HG03520 (cell line): Measurements from ENCODE around the gene HIPK3.

Experiments used
- ATAC-seq: cut with Tn5 transposase; IDR thresholded peaks from one replicate; pipeline ENCODE4 v1.9.1; 2021; ENCODE audit warnings: mild to moderate bottlenecking, moderate library complexity; ENCODE audit not compliant: unreplicated experiment

HIPK3 gene

DNA sequence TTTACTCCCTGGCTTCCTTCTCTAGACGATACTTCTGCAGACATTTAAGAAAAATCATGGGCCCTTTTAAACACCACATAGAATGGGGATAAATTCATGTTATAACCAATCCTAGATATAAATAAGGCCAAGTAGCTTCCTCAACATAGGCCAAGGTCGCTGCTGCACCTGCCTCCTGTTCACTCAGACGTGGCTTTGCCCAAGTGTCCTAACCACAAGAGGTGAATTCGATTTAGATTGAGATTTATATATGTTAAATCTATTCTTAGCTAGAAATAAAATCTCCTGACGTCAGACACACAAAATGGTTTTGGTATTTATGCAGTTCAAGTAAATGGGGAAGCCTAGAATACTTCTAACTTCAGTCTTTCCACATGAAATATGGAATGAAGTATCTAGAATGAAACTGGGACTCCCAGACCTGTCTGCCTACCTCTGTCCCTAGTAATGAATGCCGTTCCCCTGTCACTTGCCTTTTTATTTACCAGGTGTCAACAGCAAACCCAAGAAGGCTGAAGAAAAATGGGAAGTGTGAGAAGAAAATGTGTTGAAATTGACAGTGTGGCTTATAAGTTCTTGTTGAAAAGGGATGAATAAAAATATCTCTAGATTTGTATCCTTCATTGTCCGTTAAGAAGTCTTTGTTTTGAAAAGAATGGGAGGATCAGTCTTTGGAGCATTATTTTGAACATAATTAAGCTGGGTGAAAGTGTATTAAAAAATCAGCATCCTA is 131.8 kb downstream of the HIPK3 start:
- ATAC-seq = no peak

DNA sequence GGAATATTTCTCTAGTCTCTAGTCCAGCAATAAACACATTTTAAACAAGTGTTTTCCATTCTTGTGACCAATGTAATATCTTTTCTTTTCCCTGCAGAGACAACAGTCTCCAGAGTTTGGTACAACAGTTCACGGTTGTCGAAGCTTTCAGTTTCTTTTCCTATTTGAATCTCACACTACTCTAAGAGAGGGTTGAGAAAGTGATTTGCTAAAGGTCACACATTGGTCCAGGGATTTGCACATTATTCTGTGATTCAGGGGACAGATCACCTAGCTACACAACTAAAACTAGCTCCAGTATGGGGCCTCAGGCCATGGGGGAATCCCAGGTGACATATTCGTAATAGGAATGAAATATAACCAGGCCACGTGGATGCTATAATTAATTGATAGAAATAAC is 132.5 kb downstream of the HIPK3 start:
- ATAC-seq = no peak

DNA sequence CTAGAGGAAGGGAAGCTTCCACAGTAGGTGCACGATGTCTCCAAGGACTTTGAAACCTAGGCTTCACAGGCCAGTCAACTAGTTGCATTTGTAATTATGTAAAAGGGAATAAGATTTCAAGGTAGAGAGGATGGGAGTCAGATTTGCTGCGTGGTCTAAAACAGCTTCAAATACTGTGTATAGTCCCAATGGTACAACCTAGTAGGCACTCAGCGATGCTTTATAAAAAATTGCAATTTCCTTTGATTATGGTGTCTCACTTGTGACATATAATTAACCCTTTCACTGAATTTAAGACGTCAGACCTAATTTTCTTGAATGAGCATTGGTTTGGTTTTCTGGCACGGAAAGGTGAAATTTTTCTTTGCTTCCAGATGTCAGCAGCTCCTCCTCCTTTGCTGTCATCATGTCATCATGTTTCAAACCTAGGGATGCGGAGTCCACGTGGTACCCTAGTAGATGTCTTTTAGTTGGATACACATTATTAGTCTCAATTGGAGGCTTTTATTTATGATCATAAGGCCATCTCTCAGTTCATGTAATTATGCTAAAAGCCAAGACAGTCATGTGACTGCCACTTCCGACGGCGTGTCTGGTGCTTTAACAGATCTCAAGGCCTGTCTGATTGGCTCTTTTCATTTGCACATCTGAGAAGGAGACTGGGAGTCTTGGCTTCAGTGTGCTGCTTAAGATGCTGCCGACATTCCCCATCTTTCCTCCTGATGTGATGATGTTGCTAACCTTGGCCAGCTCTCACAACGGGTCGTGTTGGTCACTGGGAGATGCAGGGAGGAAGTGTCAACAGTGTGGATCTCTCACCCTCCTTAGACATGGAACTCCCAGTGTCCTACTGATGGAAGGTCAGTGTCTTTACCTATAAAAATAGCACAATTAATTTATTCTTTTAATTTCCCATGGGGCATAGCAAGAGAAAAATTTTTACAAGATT is 134.0 kb downstream of the HIPK3 start:
- ATAC-seq = no peak

DNA sequence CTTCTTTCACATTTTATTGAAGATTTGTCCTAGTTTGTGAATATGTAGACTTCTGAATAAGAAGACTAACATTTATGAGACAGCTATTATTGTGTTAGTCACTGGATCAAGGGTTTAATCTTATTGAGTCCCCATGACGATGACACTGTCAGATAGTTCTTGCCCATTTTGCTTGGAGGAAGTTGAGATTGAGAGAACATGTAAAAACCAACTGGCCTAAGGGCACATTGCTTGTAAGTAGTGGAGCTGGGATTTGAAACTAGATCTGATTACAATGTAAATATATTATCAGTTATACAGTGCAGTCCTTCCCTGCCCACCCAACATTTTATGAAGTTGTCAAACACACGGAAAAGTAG is 134.7 kb downstream of the HIPK3 start:
- no peak for ATAC-seq

DNA sequence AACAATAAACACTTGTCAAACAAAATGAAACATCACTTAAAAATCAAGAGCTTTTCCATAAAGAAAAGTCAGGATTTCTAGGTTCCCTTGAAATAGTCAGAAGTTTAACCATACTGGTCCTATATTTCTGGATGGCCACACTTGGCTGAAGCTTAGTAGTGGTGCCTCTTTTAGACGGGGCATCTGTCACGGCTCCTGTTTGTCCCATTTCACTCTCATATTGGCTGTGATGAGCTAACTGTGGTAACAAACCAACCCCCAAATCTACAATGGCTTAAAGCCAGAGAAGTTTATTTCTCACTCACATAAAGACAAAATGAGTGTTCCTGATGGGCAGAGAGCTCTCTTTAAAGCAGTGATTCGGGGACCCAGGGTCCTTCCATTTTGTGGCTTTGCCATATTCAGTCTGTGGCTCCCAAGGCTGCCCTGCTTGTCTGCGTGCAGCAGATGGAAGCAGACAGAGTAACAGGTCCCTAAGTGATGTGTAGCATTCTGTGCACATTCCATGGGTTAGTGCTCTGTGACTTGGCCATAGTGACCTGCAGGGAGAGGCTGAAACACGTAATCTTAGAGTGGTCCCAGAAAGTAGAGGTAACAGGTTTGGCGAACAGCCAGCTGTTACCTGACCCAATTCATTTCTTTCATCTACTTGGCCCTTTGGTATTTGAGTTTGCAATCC is 137.4 kb downstream of the HIPK3 start:
- ATAC-seq = no peak

DNA sequence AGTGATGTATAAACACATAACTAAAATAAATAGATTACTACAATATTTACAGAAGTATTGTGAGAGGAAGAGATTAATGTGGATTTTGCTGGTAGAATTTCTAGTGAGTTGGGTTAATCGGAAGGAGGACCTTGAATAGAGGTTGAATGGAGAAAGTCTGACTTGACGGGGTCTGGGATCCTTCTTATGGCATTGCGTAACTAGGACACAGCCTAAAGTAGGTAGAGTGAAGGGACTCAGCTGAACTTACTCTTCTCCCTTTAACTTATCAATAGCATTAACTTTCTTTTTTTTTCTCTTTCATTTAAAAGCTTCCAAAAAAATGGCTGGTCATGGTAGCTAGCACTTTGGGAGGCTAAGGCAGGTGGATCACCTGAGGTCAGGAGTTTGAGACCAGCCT is 139.2 kb downstream of the HIPK3 start:
- no peak for ATAC-seq

DNA sequence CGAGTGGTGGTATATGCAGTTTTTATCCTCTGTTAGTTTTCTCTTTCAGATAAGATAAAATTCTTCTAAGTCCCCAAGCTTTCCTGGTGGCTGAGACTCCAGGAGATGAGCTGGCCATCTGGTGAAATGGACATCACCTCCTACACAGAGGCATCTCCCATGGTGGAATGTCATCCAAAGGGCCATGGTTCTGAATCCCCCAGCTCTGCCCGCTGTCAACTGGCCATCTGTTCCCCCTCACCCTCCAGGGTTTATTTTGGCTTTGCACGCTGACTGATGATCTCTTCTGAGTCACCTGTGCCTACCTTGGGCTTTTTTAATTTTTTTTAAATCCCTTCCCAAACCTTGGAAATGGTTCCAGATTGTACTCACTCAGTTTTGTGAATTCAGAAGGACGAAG is 142.2 kb downstream of the HIPK3 start:
- ATAC-seq = no peak

DNA sequence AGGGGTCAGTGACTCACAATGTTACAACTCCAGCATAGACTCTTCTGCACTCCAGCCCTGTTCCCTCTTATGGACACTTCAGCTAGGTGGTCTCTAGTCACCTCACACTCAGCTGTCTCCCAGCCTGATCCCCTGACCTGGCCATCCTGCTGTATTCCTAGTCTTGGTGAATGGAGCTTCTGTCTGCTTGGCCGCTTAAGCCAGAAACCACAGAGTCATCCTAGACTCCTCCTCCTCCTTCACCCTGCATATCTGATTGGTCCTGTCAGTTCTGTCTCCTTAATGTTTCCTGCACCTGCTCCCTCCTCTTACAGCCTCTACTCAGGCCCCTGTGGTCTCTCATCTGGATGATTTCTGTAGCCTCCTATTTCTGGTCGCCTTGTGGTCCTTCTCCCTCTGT is 144.9 kb downstream of the HIPK3 start:
- ATAC-seq = no peak

DNA sequence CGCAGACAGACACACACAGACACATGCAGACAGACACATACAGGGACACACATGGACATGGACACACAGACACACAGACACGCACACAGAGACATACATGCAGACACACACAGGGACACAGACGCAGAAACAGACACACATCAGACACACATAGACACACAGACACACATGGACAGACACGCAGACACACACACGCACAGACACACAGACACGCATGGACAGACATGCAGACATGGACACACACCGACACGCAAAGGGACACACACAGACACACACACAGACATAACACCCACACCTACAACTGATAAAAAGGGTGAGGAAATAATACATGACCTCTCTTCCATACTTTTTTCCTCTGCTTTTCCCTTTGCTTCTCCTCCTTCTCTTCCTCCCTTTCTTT is 146.2 kb downstream of the HIPK3 start:
- ATAC-seq = no peak

DNA sequence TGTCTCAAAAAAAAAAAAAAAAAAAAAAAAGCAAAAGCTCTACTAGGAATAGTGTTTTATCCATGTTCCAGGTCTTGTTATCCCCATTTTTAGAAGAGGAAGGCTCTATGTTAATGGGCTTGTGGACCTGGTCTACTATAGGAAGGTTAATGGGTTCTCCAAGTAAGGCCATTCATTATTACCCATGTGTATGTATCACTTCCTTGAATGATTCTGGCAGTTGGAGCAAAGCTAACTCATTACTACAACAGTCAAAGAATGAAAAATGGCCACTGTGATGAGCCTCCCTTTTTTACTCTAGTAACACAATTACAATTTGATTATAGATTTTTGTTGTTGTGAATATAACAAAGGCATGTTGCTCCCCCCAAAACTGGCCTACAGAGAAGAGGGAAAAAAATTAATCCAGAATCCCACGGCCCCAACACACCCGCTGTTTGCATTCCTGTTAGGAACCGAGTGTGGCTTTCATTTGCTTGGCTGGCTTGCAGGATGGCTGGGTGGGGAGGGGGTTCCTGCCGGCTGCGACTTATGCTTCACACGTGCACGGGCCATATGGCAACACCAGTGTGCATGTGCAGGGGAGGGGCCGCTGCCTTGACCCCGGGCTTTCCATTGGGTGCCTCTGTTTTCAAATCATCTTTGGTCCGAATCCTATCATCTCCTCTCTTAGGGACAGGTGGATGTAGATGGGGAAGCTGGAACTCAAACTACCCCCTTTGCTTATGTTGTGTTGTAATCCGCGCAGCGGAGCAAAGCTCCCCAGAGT is 148.8 kb downstream of the HIPK3 start:
- ATAC-seq = no peak
